K562 (cell line): ENCODE measurements around the gene SESN2. TPM values are rescaled to one million over a fixed set of nuclear protein-coding genes. Genes with fewer than 3 reads are reported as not detected.
A peak's percentile ranks its signal among the peaks of the same experiment; 100 is the strongest.

Experiments
- BDP1 ChIP-seq: IDR thresholded peaks from 3 replicates; pipeline ENCODE4 v1.6.1; 2011; ENCODE audit not compliant: insufficient read length, insufficient read depth
- CEBPB ChIP-seq: fragments of 450-650 bp; IDR thresholded peaks from 2 replicates; pipeline ENCODE4 v1.6.1; 2016; ENCODE audit warnings: missing genetic modification characterization, missing compliant biosample characterization
- FOXJ3 ChIP-seq: sonication (generic); formaldehyde crosslinking; IDR thresholded peaks from 2 replicates; pipeline ENCODE4 v1.4.0; 2020; ENCODE audit warnings: mild to moderate bottlenecking, missing genetic modification reagents
- GTF2F1 ChIP-seq: IDR thresholded peaks from 2 replicates; pipeline ENCODE4 v1.6.1; 2011; ENCODE audit warnings: low read depth, low read length, improper control_type of control experiment
- HEY1 ChIP-seq: fragments of 250-450 bp; sonication (Bioruptor Pico); IDR thresholded peaks from 2 replicates; pipeline ENCODE4 v1.5.0; 2020; ENCODE audit warnings: mild to moderate bottlenecking, moderate library complexity, borderline replicate concordance
- MAFF ChIP-seq: IDR thresholded peaks from 2 replicates; pipeline ENCODE4 v1.6.1; 2012; ENCODE audit warnings: low read length, improper control_type of control experiment
- MAFK ChIP-seq: IDR thresholded peaks from 2 replicates; pipeline ENCODE4 v1.6.1; 2011; ENCODE audit warnings: low read length, improper control_type of control experiment
- NFATC3 ChIP-seq: fragments of 450-650 bp; IDR thresholded peaks from 2 replicates; pipeline ENCODE4 v1.6.1; 2017; ENCODE audit warnings: mild to moderate bottlenecking
- NFYB ChIP-seq: IDR thresholded peaks from 2 replicates; pipeline ENCODE4 v1.6.1; 2011; ENCODE audit warnings: mild to moderate bottlenecking, moderate library complexity; ENCODE audit not compliant: insufficient read length; ENCODE audit errors: extremely low read depth
- PCBP1 ChIP-seq: fragments of 200-400 bp; formaldehyde crosslinking; IDR thresholded peaks from 2 replicates; pipeline ENCODE4 v1.6.1; 2018; ENCODE audit warnings: mild to moderate bottlenecking, low read depth, low read length; ENCODE audit not compliant: poor library complexity, severe bottlenecking
- SMAD1 ChIP-seq: fragments of 150-350 bp; IDR thresholded peaks from 2 replicates; pipeline ENCODE4 v1.6.1; 2014; ENCODE audit warnings: low read length, low read depth; ENCODE audit not compliant: partially characterized antibody
- SNIP1 ChIP-seq: fragments of 450-650 bp; IDR thresholded peaks from 2 replicates; pipeline ENCODE4 v1.7.1; 2017; ENCODE audit warnings: low read depth, mild to moderate bottlenecking
- TEAD4 ChIP-seq, 2 experiments: sonication (generic) in 1 of 2; formaldehyde crosslinking in 1 of 2; IDR thresholded peaks; 2 replicates each; pipeline versions ENCODE4 v1.6.1 to v1.8.0; 2012 to 2022; ENCODE audit warnings: borderline replicate concordance in 1 of 2, inconsistent platforms in 1 of 2, low read length in 1 of 2, mild to moderate bottlenecking in 1 of 2, missing genetic modification reagents in 1 of 2
- ZC3H8 ChIP-seq: fragments of 450-650 bp; IDR thresholded peaks from 2 replicates; pipeline ENCODE4 v1.6.1; 2017
- ZNF347 ChIP-seq: fragments of 450-650 bp; formaldehyde crosslinking; IDR thresholded peaks from 2 replicates; pipeline ENCODE4 v1.4.0; 2020; ENCODE audit warnings: low read depth, mild to moderate bottlenecking, moderate library complexity
- ZNF395 ChIP-seq: fragments of 200-800 bp; sonication (Bioruptor generic); IDR thresholded peaks from 2 replicates; pipeline ENCODE4 v1.6.1; 2017; ENCODE audit warnings: missing genetic modification characterization, missing compliant biosample characterization
- ZNF41 ChIP-seq: fragments of 250-450 bp; sonication (Bioruptor Pico); conservative IDR thresholded peaks from 2 replicates; pipeline ENCODE4 v1.4.0; 2020; ENCODE audit warnings: mild to moderate bottlenecking
- ZNF57 ChIP-seq: fragments of 450-650 bp; formaldehyde crosslinking; IDR thresholded peaks from 2 replicates; pipeline ENCODE4 v1.4.0; 2020; ENCODE audit warnings: mild to moderate bottlenecking, moderate library complexity
- polyA plus RNA-seq, 8 experiments: library from polyadenylated mRNA; depleted of rRNA in 4 of 8; stranded (reverse) in 5 of 8; unstranded in 3 of 8; fragments of >200 nt; fragmentation: Nextera tagmentation in 2 of 8; fragmentation: Illumina TruSeq in 1 of 8; extraction: Ambion mirVana in 2 of 8; extraction: Trizol in 1 of 8; gene quantifications; 2 replicates each; pipeline versions ENCODE4 v1.2.1 to v1.2.3, GENCODE V29; 2011 to 2014; ENCODE audit warnings: inconsistent platforms in 1 of 8, missing spikeins in 1 of 8
- total RNA-seq, 7 experiments: library from RNA; depleted of rRNA in 6 of 7; stranded (reverse); fragments of >200 nt in 6 of 7; fragmentation: Illumina TruSeq in 2 of 7; extraction: Trizol in 2 of 7; gene quantifications; 2 replicates each; pipeline versions ENCODE4 v1.2.1 to v1.2.3, GENCODE V29; 2011 to 2021; ENCODE audit warnings: low replicate concordance in 1 of 7
- TF ChIP-seq, protein P1 (sequence below), 3 experiments: fragments of 200-800 bp in 1 of 3; sonication (Bioruptor generic) in 1 of 3; sonication (generic) in 1 of 3; formaldehyde crosslinking in 1 of 3; IDR thresholded peaks; 2 replicates each; pipeline versions ENCODE4 v1.6.1 to v1.8.0; 2016 to 2022; ENCODE audit warnings: mild to moderate bottlenecking in 2 of 3, missing compliant biosample characterization in 2 of 3, missing genetic modification characterization in 2 of 3, missing genetic modification reagents in 1 of 3
- TF ChIP-seq, protein P2 (sequence below): fragments of 200-800 bp; sonication (Bioruptor generic); IDR thresholded peaks from 2 replicates; pipeline ENCODE4 v1.6.1; 2016; ENCODE audit warnings: missing genetic modification characterization, missing compliant biosample characterization

Gene SESN2
- total and polyA plus RNA-seq, 9 of the 15 experiments (the other 6 are each of a cell fraction or from before 2014, with no cell fraction given) = 3.7 to 71.3 (median 16.8) TPM

DNA sequence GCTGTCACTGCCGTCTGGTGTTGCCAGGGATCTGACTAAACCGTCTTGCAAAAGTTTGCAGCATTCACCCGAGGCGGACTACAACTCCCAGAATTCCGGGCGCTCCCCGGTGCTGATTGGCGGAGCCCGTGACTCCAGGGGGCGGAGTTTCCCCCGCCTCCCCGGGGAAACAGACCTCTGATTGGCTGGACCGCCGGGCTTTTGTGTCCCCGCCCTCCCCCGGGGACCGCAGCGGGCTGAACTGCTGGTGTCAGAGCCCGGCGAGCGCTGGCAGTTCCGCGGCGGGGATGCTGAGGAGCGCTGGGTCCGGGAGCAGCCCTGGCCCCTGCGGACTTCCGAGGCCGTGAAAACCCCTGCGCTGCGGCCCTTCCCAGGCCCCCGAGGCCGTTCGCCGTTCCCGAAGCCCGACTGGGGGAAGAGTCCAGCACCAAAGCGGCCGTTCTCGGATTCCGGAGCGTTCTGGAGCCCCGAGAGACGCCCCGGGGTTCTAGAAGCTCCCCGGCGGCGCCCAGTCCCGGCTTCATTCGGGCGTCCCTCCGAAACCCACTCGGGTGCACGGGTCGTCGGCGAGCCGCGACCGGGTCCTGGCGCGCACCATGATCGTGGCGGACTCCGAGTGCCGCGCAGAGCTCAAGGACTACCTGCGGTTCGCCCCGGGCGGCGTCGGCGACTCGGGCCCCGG lies at the start of gene SESN2 (continued):
- TF ChIP-seq, protein P1, sequence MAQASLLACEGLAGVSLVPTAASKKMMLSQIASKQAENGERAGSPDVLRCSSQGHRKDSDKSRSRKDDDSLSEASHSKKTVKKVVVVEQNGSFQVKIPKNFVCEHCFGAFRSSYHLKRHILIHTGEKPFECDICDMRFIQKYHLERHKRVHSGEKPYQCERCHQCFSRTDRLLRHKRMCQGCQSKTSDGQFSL (CRISPR knock-in tag; IDR thresholded peaks at IDR 0.05) = 0 out of 2 replicates have a peak, but pooled peaks have one; percentile 51
- TF ChIP-seq, protein P1 (tag; IDR thresholded peaks at IDR 0.05) = no peak; a peak in 1 of 4 replicates
- TF ChIP-seq SNIP1 (no peak), NFATC3 (no peak), HEY1 (CRISPR knock-in tag) (no peak), TEAD4 (IDR thresholded peaks at IDR 0.05; ENCODE audit: low read length) (peak; percentile 67; the same call in 1 of the 2 replicates), TEAD4 (CRISPR knock-in tag; IDR thresholded peaks at IDR 0.05; ENCODE audit: borderline replicate concordance) (peak; percentile 77; the same call in 1 of the 2 replicates), PCBP1 (no peak), ZNF57 (CRISPR knock-in tag) (no peak), BDP1 (no peak), ZNF395 (CRISPR knock-in tag) (peak; percentile 27; the same call in 1 of the 2 replicates), CEBPB (tag) (peak; percentile 96), MAFK (no peak; the same call in none of the 2 replicates), SMAD1 (peak; percentile 96), GTF2F1 (peak; percentile 83; the same call in 1 of the 2 replicates), FOXJ3 (CRISPR knock-in tag) (no peak), ZNF347 (CRISPR knock-in tag) (no peak), ZNF41 (no peak), MAFF (no peak), NFYB (peak; percentile 71), ZC3H8 (no peak)
- TF ChIP-seq, protein P2, sequence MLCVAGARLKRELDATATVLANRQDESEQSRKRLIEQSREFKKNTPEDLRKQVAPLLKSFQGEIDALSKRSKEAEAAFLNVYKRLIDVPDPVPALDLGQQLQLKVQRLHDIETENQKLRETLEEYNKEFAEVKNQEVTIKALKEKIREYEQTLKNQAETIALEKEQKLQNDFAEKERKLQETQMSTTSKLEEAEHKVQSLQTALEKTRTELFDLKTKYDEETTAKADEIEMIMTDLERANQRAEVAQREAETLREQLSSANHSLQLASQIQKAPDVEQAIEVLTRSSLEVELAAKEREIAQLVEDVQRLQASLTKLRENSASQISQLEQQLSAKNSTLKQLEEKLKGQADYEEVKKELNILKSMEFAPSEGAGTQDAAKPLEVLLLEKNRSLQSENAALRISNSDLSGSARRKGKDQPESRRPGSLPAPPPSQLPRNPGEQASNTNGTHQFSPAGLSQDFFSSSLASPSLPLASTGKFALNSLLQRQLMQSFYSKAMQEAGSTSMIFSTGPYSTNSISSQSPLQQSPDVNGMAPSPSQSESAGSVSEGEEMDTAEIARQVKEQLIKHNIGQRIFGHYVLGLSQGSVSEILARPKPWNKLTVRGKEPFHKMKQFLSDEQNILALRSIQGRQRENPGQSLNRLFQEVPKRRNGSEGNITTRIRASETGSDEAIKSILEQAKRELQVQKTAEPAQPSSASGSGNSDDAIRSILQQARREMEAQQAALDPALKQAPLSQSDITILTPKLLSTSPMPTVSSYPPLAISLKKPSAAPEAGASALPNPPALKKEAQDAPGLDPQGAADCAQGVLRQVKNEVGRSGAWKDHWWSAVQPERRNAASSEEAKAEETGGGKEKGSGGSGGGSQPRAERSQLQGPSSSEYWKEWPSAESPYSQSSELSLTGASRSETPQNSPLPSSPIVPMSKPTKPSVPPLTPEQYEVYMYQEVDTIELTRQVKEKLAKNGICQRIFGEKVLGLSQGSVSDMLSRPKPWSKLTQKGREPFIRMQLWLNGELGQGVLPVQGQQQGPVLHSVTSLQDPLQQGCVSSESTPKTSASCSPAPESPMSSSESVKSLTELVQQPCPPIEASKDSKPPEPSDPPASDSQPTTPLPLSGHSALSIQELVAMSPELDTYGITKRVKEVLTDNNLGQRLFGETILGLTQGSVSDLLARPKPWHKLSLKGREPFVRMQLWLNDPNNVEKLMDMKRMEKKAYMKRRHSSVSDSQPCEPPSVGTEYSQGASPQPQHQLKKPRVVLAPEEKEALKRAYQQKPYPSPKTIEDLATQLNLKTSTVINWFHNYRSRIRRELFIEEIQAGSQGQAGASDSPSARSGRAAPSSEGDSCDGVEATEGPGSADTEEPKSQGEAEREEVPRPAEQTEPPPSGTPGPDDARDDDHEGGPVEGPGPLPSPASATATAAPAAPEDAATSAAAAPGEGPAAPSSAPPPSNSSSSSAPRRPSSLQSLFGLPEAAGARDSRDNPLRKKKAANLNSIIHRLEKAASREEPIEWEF (CRISPR knock-in tag) = no peak
